IPS-NIHi7 (cell line): ENCODE results near the gene USP15.

Experiments used
- DNase-seq: peaks from one replicate; pipeline ENCODE4 v3.0.0; 2012; ENCODE audit warnings: mixed read lengths; ENCODE audit errors: extremely low spot score

USP15 gene

DNA sequence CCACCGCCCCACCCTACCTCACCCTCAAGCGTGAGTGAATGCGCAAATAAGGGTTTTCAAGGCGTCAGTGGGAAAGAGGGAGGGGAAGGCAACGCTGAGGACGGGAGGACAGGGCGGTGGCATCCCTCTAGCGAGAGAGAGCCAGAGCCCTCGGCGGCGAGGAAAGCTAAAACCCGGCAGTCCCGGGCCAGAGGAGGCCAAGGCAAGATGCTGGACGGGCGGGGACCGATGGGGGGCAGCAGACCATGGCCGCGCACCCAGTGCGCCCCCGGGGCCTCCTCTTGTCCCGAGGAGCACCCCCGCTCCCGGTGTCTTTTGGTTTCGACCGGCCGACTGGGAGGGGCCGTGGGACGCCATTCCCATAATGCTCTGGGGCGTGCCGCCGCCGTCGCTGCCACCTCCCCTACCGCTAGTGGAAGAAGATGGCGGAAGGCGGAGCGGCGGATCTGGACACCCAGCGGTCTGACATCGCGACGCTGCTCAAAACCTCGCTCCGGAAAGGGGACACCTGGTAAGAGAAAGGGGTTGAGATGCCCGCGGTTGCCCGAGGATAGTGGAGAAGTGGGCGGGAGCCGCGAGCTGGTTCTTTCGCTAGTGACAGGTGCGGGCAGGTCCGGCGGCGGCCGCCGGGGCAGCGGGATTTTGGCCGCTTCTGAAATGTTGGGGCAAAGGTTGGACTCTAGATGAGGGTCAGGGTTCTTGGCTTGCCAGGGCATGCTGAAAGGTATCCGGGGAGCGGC is at the start of gene USP15:
USP15 (plus strand) TSS at position 412 of the 740 bp plus-strand sequence; CDS start at position 423, 11 bp downstream.
- DNase-seq: peak; percentile 92

DNA sequence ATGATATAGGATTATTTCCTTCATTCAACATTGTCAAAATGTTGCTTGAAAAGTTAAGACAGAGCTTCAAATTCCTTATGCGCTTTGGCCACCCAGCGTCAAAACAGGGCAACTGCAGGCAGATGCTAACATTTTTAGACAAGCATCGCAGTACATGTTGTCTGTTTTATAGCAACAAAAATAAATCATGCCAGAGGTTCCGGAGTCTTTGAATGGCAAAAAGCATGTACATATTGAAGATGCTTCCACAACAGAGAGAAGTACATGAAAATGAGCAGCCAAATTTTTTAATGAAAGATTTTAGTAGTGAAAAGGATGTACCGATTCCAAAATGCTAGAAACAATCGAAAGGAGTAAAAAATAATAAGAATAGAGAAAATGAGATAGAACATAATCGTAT is 49.8 kb upstream of the USP15 start:
- DNase-seq: peak; percentile 33

DNA sequence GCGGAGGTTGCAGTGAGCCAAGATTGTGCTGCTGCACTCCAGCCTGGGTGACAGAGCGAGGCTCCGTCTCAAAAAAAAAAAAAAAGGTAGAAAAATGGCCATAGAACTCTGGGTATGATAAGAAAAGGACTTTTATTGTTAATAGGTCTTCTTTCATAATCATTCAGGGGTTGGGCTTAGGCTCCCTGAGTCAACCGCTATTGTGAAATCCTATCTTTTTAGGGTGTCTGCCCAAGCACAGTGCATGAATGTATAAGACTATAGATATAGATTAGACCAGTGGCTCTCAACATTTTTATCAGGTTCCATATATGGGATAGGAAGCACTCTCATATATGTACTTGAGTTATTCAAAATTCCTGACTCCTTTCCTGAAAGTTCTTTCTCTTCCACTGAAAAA is 48.7 kb upstream of the USP15 start:
- no peak for DNase-seq

DNA sequence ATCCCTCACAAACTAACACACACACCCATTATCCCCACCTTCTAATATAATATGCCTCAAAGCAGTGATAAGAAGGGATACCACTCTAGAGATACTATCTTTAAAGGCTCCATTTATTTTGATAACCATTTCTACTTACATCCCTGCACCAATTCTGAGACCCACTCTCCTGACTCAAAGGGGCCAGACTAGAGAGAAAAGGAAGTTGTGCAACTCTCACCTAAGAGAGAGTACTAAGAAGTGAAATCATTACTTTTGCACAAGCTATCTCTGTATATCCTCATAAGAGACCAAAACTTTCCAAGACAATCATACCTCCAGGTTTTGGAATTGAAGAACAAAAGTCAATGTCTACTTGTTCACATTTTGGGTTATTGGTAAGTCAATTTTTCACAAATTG is 45.4 kb upstream of the USP15 start:
- no peak for DNase-seq

DNA sequence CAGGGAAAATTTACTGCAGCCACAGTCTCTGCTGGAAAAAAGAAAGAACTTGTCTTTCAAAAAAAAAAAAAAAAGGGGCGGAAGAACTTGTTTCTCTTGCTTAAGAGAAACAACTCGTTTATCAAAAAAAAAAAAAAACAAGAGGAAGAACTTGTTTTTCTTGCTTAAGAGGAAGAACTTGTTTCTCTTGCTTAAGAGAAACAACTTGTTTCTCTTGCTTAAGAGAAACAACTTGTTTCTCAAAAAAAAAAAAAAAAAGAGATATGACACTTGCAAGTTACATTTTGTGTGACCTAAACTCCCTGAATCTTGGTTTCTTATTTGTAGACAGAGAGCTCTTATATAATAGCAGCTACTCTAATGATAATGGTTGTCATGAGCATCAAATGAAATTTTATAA is 44.7 kb upstream of the USP15 start:
- DNase-seq: no peak

DNA sequence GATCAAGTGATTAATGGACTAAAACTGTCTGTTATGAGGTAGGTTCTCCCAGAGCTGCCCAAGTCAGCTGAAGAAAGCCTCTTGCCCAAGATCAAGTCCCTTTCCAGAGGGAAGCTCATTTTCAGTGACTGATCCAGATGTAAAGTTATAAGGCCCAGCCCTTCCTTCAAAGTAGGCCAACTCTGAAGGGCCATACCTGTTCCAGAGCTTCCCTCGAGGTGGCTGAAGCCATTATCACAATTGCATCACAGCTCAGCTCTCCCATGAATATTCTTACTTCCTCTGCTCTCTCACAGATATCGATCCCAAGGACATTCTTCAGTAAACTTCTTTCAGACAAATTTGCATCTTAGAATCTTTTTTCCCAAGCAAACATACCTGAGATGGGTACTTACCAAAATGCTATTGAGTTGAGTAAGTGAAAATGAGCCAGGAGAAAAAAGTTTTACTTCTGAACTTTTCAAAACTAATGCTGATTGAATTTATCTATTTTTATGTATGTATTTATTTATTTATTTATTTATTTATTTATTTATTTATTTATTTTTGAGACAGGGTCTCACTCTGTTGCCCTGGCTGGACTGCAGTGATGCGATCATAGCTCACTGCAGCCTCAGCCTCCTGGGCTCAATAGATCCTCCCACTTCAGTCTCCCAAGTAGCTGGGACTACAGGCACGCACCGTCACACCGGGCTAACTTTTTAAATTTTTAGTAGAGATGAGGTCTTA is 42.6 kb upstream of the USP15 start:
- no peak for DNase-seq

DNA sequence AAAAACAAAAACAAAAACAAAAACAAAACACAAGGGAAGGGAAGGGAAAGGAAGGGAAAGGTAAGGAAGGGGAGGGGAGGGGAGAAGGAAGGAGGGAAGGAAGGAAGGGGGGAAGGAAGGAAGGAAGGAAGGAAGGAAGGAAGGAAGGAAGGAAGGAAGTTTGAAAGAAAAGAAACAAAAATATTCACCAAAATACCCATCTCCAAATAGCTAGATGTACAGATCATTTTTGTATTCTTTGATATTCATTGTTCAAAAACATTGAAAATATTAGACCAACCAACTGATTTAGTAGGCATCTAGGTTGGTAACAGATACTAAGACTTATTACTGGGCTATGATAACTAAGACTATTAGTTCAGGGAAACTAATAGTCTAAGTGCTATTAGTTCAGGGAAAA is 39.1 kb upstream of the USP15 start:
- no peak for DNase-seq

DNA sequence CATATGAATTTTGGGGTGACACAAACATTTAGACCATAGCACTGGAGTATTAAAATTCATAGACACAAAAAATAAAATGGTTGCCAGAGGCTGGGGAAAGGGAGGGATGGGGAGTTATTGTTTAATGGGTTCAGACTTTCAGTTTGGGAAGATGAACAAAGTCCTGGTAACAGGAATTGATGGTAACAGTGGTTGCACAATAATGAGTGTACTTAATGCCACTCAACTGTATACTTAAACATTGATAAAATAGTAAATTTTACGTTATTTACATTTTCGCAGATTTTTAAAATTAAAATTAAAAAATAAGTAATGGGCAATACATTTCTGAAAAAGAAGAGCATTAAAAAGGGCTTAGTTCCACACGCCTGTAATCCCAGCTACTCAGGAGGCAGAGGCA is 35.6 kb upstream of the USP15 start:
- no peak for DNase-seq

DNA sequence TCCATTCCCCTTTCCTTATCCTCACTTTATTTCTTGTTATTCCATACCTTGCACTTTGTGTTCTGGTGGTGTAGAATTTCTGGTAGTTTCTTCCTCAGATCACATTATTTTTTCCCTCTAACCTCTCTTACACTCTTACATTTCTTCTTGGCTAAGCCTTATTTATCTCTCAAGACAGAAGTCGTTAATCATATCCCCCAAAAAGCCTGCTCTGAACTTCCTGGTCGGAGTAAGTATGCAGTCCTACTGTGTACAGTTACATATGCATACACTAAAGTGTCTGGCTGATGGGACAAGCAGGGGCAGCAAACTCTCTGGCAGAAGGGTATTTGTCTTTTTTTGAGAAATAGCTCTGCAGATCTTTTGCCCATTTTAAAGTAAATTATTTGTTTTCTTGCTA is 33.1 kb upstream of the USP15 start:
- no peak for DNase-seq

DNA sequence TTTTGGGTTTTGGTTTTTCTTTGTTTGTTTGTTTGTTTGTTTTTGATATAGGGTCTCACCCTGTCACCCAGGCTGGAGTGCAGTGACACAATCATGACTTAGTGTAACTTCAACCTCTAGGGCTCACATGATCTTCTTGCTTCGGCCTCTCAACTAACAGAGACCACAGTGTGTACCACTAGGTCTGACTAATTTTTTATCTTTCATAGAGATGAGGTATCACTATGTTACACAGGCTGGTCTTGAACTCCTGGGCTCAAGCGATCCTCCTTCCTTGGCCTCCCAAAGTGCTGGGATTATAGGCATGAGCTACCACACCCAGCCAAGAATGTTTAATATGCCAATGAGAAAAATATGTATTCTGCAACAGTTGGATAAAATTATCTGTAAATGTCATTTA is 29.6 kb upstream of the USP15 start:
- DNase-seq: no peak

DNA sequence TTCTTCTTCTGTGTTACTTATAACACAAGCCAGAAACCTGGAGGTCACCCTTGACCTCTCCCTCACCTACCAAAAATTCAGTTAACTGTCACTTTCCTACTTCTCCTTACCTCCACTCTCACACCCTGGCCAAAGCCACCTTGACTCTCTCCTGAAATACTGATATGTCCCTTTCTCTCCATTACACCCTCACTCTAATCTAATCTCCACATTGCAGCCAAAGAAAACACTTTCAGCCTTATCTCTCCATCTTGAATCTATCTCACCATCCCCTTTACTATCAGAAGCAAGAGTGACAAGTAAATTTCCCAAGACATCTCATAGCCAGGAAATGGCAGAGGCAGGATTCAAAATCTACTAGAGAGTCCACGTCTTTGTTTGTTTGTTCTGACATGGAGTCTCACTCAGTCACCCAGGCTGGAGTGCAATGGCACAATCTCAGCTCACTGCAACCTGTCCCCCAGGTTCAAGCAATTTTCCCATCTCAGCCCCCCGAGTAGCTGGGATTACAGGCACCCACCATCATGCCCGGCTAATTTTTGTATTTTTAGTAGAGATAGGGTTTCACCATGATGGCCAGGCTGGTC is 28.0 kb upstream of the USP15 start:
- DNase-seq: no peak

DNA sequence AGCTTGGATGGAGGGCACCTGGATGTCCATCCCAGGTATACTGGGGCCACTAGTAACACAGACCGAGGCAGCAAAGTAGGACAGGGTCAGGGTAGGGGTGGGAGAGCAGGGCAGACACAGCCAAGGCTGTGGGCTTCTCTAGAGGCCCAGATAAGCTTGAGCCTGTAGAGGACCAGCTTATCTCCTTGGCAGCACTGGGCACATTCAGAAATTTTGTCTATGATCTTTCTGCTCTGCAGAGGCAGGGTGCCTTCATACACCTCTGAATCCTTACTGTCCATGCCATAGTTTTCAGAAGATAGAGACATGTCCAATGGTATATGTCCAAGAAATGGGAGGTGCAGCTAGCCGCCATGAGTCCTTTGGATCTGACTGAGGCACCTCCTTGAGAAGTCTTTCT is 26.4 kb upstream of the USP15 start:
- DNase-seq: no peak

DNA sequence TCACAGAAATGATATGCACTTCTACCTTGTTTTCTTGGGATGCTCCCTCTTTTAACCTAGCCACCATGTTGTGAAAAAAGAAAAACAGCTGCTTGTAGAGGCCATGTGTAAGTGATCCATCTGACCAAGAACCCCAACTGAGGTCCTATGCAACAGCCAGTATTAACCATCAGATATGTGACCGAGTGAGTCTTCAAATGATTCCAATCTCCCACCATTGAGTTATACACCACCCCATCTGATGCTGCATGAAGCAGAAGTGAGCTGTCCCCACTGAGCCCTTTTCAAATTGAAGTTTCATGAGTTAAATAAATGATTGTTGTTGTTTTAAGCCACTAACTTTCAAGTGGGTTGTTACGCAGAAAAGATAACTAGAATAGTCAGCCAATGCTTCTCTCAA is 20.6 kb upstream of the USP15 start:
- DNase-seq: no peak

DNA sequence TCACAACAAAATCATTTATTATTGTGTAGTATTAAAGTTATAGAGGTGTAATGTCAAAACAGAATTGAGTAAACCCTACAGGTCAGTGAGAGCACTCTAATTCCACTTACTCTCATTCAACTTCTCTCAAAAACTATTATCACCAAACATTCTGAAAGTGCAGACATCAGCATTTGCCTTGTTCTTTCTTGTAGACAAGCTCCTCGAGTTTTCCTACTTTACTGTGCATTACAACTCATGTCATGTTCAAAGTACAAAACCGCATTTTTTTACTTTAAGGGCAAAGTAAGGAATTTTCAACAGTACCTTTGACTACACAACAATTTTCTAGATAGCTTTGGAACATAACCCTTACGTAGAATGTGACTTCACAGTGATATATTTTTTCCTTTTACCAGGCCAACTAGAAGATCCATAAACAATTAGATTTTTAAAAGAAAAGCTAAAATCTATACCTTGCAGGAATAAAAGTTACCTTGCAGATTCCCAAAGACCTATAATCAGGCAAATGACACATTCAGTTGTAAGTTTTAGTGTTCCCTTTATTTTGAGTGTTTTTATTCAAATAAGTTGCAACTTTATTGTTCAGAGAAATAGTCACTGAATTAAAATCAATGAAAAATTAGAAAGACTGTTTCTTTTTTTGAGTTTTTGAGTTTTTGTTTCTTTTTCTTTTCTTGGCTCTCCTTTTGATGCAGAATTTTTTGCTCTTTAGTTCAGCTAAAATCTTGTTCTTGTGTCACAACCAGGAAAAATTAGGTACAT is 12.7 kb upstream of the USP15 start:
- no peak for DNase-seq

DNA sequence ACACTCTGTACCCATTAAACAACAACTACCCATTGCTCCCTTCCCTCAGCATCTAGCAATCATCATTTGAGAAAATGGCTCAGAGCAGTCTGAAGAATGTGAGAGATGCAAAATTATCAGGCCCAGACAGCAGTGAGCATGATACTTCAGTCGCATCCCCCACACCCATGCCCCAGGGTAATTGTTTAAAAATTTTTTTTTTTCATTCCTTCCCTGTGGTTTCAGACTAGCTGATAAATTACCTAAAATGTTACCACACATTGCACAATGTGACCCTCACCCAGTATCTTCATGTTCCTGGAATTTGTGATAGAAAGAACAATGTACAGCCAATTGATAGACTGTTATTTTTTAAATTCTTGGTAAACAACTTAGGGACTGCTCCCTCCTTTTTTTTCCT is 11.3 kb upstream of the USP15 start:
- DNase-seq: no peak

DNA sequence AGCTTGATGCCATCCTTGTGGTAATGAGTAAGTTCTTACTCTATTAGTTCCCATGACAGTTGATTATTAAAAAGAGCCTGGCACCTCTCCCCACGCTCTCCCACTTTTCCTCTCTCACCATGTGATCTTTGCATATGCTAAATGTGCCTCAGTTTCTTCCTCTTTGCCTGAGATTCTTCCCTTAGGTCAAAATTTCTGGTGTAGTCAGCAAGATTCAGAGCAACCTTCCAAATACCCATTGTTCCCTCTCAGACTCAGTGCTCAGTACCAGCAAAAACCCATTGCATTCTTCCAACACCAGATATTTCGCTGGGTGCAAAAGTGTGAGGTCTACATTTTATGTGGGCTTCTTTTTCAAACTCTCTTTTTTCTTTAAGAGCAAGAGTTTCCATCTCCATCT is 10.8 kb upstream of the USP15 start:
- no peak for DNase-seq

DNA sequence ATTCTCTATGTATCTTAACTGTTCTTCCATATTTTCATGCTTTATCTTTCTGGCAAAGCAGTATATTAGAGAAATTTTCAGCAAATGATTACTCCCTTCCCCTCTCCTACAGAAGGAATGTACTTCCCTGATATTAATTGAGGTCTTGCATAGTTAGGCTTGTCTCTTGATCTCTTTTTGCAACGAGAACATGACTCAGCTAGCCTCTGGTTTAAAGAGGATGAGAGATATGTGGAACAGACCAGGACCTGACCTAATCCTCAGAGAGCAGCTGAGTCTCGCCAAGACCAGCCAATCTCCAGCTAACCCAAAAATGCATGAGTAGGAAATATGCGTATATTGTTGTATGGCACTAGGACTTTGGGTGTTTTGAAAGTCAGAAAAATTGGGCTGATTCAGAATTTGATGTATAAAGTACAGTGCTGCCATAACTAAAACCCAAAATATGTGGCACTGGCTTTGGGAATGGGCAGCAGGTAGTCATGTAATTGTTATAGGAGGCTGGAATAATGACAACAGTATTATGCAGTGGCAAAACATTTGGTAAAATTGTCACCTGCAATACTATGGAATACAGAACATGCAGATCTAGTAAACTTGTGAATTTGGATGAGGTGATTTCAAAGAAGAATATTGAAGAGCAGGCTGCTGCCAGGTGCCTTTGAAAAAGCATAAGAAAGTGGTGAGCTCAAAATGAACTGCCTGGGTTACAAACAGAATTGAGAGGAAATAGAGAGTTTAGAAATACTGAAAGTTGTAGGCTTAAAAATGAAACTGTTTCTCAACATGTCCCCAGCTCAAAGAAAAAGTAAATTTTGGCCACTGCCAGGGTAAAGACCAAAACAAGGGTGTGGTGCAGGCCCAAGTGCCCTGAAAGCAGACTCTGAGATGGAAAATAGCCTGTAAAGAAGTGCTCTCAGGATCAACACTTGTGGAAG is 9.3 kb upstream of the USP15 start:
- no peak for DNase-seq

DNA sequence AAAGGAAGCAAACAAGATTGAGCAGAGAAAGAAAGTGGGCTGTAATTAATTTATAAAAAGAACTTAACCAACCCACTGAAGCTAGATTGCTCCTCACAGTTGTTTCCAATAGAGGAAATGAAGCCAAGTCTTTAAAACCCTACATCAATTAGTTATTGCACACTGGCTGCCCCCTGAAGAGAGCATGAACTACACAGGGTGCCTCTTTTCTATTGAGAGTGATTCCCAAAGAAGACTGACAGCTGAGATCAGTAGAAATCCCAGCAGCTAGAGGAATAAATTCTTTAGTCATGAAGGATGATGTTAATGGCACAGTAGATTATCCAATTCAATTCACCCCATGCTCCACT is 8.6 kb upstream of the USP15 start:
- no peak for DNase-seq

DNA sequence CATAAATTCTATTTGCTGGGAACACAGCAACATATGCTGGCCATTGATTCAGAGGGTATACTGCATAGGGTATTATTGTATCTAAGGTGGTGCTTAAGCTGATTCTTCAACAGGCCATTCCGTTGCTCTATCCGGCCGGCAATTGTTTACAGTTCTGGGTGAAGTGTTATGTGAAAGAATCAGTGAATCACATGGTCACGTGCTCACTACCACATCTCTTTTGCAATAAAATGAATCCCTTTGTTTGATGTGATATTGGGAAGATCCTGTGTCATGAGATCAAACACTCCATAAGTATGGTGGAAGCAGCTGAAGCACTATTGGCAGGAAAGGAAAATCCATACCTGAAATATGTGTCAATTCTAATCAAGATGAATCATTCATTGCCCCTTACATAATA is 7.6 kb upstream of the USP15 start:
- DNase-seq: no peak

DNA sequence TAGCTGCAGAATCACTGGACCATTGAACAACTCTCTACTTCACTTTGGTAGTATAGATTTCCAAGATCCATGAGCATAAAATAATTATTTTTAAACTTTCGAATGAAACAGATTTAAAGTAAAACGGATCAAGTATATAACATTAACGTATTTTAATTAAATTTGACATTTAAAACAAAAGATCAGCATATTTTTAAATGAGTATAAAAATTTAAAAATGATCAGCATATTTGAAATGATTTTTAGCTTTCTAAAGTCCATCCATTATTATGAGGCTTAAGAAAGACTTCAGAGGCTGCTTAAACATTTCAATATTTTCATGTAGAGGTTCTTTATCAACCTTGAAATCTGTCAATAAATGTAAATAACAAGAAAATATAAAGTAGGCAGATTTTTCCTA is 5.2 kb upstream of the USP15 start:
- no peak for DNase-seq

DNA sequence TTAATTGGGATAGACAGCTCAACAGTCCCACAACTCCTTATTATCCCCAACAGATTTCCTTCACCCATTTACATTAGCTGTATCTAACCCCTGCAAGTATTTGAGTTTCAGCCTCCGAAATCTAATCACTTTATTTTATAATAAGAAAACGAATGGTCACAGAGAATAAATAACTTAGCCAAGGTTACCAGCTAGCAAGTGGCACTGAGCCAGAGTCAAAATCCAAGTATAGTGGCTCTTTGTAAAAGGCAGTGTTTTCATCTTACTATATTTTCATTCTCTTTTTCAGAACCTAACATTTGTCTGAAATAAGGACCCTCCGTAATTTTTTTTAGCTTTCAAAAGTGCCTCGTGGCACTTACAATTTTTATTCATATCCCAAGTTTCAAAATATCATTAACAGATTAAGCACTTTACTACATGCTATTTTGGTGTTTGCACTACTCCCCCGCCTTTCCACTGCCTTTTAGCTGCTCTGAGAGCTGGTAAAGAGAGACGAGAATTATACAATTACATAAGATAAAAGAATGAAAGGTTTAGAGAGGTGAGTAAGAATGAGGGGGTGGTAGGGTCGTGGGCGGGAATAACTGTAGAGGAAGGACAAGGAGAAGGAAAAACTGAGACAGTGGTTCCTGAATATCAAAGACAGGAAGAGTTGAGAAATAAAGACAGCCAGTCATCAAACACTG is 3.7 kb upstream of the USP15 start:
- DNase-seq: no peak
